Activated CD8-positive, alpha-beta memory T cell treated with anti-CD3 and anti-CD28 coated beads, Interleukin-2, amount 10 ng/mL, durations not matched to agents 7 days and 5 days (primary cell): ENCODE measurements around the gene SGF29. TPM values are rescaled to one million over a fixed set of nuclear protein-coding genes. Genes with fewer than 3 reads are reported as not detected.
A peak's percentile ranks its signal among the peaks of the same experiment; 100 is the strongest.

Source experiments
- ATAC-seq: fragments of 150-1000 bp; cut with Tn5 transposase; one replicate; pipeline ENCODE4 v1.10.0; 2021; ENCODE audit warnings: moderate library complexity
- CTCF ChIA-PET: fragments of 350-600 bp; sonication (Branson Sonifier 250); formaldehyde crosslinking; loops from one replicate; lab custom pipeline; 2021; ENCODE audit warnings: antibody characterized with exemption; lab: Charles Lee
- DNase-seq: peaks from one replicate; pipeline ENCODE4 v3.0.0-alpha.2; 2020
- H3K27ac Mint-ChIP-seq: one replicate; pipeline ENCODE4 v1.8.0; 2021; ENCODE audit warnings: mild to moderate bottlenecking, mixed read lengths
- H3K27me3 Mint-ChIP-seq: one replicate; pipeline ENCODE4 v1.8.0; 2021; ENCODE audit warnings: mixed read lengths
- H3K36me3 Mint-ChIP-seq: one replicate; pipeline ENCODE4 v1.8.0; 2021; ENCODE audit warnings: mild to moderate bottlenecking, mixed read lengths
- H3K4me1 Mint-ChIP-seq: one replicate; pipeline ENCODE4 v1.8.0; 2021; ENCODE audit warnings: mixed read lengths
- H3K4me3 Mint-ChIP-seq: one replicate; pipeline ENCODE4 v1.8.0; 2021; ENCODE audit warnings: mild to moderate bottlenecking, moderate library complexity, mixed read lengths
- H3K9me3 Mint-ChIP-seq: one replicate; pipeline ENCODE4 v1.8.0; 2022; ENCODE audit warnings: low read depth, mixed read lengths
- total RNA-seq, 2 experiments: library from RNA; stranded (reverse); gene quantifications; one replicate each; pipeline ENCODE4 v1.2.3, GENCODE V29; 2021

The SGF29 gene
- 10 to 100 TPM; 36.4 to 39.9 TPM for total RNA-seq

GRCh38 chr16:28553776-28554633 is at the start of gene SGF29:
Gene SGF29, plus strand, starts transcription at chr16:28553920. Its CDS starts 27,150 bp downstream, at chr16:28581070.
- peaks cover 18% of the 10 kb centered on the region for H3K36me3 Mint-ChIP-seq
- ATAC-seq (peak; percentile 90), DNase-seq (peak; percentile 96)
- H3K4me1 Mint-ChIP-seq: peaks cover 26% of the 10 kb centered on the region
- CTCF ChIA-PET: interaction anchor here (1.0 to 1.7 kb wide), 5 partner anchors 18 to 69 kb away, joined by 3 to 4 read pairs (median 3); partner anchors contain the start of gene IL27
- H3K27ac Mint-ChIP-seq: peak within 1 kb of the TSS; percentile 98
- no peaks in the 10 kb centered on the region for H3K9me3 Mint-ChIP-seq
- no peaks in the 10 kb centered on the region for H3K27me3 Mint-ChIP-seq
- peak within 1 kb of the TSS; percentile 81 for H3K4me3 Mint-ChIP-seq

- Mint-ChIP-seq H3K27ac (no peak overlapping the region), H3K4me3 (no peak overlapping the region), H3K4me1 (peaks cover 23% of the 10 kb centered on the region), H3K36me3 (no peaks in the 10 kb centered on the region), H3K27me3 (peaks cover 4% of the 10 kb centered on the region), H3K9me3 (no peaks in the 10 kb centered on the region)
- CTCF ChIA-PET: interaction anchor here (1.5 kb wide), 1 partner anchor 11 kb away, joined by 6 read pairs; the partner anchor contains the start of gene APOBR
- ATAC-seq (no peak), DNase-seq (no peak)
These were observed 48.9 kb upstream of the SGF29 start for GRCh38 chr16:28504707-28505404.

- Mint-ChIP-seq H3K27me3 (peaks cover 4% of the 10 kb centered on the region), H3K27ac (no peak overlapping the region), H3K9me3 (no peaks in the 10 kb centered on the region), H3K36me3 (no peaks in the 10 kb centered on the region), H3K4me3 (no peak overlapping the region), H3K4me1 (peaks cover 18% of the 10 kb centered on the region)
- no peak for DNase-seq
- no peak for ATAC-seq
- CTCF ChIA-PET: interaction anchor here (0.9 kb wide), 1 partner anchor 48 kb away, joined by 3 read pairs; the partner anchor contains the start of gene SGF29
These were observed 48.1 kb upstream of the SGF29 start for GRCh38 chr16:28505489-28506137.

GRCh38 chr16:28511031-28511430 is 42.7 kb upstream of the SGF29 start:
- H3K4me3 Mint-ChIP-seq: no peak overlapping the region
- H3K36me3 Mint-ChIP-seq: no peaks in the 10 kb centered on the region
- CTCF ChIA-PET: no interaction called here
- H3K4me1 Mint-ChIP-seq: peaks cover 28% of the 10 kb centered on the region
- H3K27ac Mint-ChIP-seq: no peak overlapping the region
- no peaks in the 10 kb centered on the region for H3K9me3 Mint-ChIP-seq
- DNase-seq (no peak), ATAC-seq (no peak)
- no peaks in the 10 kb centered on the region for H3K27me3 Mint-ChIP-seq

- Mint-ChIP-seq H3K27ac (no peak overlapping the region), H3K36me3 (no peaks in the 10 kb centered on the region), H3K4me3 (no peak overlapping the region), H3K27me3 (no peaks in the 10 kb centered on the region), H3K9me3 (no peaks in the 10 kb centered on the region), H3K4me1 (peaks cover 24% of the 10 kb centered on the region)
- ATAC-seq (no peak), DNase-seq (no peak)
- CTCF ChIA-PET: interaction anchor here (0.6 to 1.0 kb wide), 2 partner anchors 9 to 361 kb away, joined by 3 read pairs; no protein-coding TSS in a partner anchor
These were observed 41.6 kb upstream of the SGF29 start for GRCh38 chr16:28511801-28512789.

GRCh38 chr16:28513484-28514181 is 40.1 kb upstream of the SGF29 start:
- Mint-ChIP-seq H3K27ac (no peak overlapping the region), H3K4me3 (no peak overlapping the region), H3K9me3 (no peaks in the 10 kb centered on the region), H3K4me1 (peaks cover 10% of the 10 kb centered on the region), H3K27me3 (no peaks in the 10 kb centered on the region), H3K36me3 (no peaks in the 10 kb centered on the region)
- DNase-seq: no peak
- ATAC-seq: no peak
- CTCF ChIA-PET: interaction anchor here (1.0 to 1.8 kb wide), 3 partner anchors 8 to 27 kb away, joined by 3 to 4 read pairs (median 3); no protein-coding TSS in a partner anchor

- peaks cover 10% of the 10 kb centered on the region for H3K4me1 Mint-ChIP-seq
- H3K4me3 Mint-ChIP-seq: no peak overlapping the region
- no peaks in the 10 kb centered on the region for H3K27me3 Mint-ChIP-seq
- H3K27ac Mint-ChIP-seq: no peak overlapping the region
- H3K36me3 Mint-ChIP-seq: no peaks in the 10 kb centered on the region
- no peaks in the 10 kb centered on the region for H3K9me3 Mint-ChIP-seq
- DNase-seq (no peak), ATAC-seq (no peak)
- CTCF ChIA-PET: interaction anchor here (1.1 to 1.8 kb wide), 2 partner anchors 23 to 26 kb away, joined by 3 to 4 read pairs; no protein-coding TSS in a partner anchor
These were observed 39.5 kb upstream of the SGF29 start for GRCh38 chr16:28514246-28514645.

- Mint-ChIP-seq H3K27ac (no peak overlapping the region), H3K27me3 (no peaks in the 10 kb centered on the region), H3K4me1 (peaks cover 8% of the 10 kb centered on the region), H3K36me3 (no peaks in the 10 kb centered on the region), H3K4me3 (no peak overlapping the region), H3K9me3 (no peaks in the 10 kb centered on the region)
- ATAC-seq (no peak), DNase-seq (no peak)
- CTCF ChIA-PET: no interaction called here
These were observed 33.0 kb upstream of the SGF29 start for GRCh38 chr16:28520672-28521071.

- H3K4me3 Mint-ChIP-seq: no peak overlapping the region
These were observed 32.3 kb upstream of the SGF29 start for GRCh38 chr16:28521436-28521835.

GRCh38 chr16:28522792-28523191 is 30.9 kb upstream of the SGF29 start:
- Mint-ChIP-seq H3K4me1 (peaks cover 8% of the 10 kb centered on the region), H3K4me3 (no peak overlapping the region), H3K36me3 (no peaks in the 10 kb centered on the region), H3K27ac (peak overlapping the region; percentile 2), H3K27me3 (no peaks in the 10 kb centered on the region), H3K9me3 (no peaks in the 10 kb centered on the region)
- DNase-seq (no peak), ATAC-seq (no peak)
- CTCF ChIA-PET: no interaction called here

More at GRCh38 chr16:28521436-28521835, 32.3 kb upstream of the SGF29 start:
- H3K9me3 Mint-ChIP-seq: no peaks in the 10 kb centered on the region
- H3K27ac Mint-ChIP-seq: no peak overlapping the region
- H3K4me1 Mint-ChIP-seq: peaks cover 8% of the 10 kb centered on the region
- H3K27me3 Mint-ChIP-seq: no peaks in the 10 kb centered on the region
- DNase-seq (no peak), ATAC-seq (no peak)
- CTCF ChIA-PET: interaction anchor here (0.9 kb wide), 1 partner anchor 9 kb away, joined by 3 read pairs; no protein-coding TSS in a partner anchor
- H3K36me3 Mint-ChIP-seq: no peaks in the 10 kb centered on the region

GRCh38 chr16:28524681-28525171 is 29.0 kb upstream of the SGF29 start:
- peak; percentile 49 for ATAC-seq
- CTCF ChIA-PET: interaction anchor here (1.5 kb wide), 1 partner anchor 48 kb away, joined by 3 read pairs; no protein-coding TSS in a partner anchor
- Mint-ChIP-seq H3K36me3 (no peaks in the 10 kb centered on the region), H3K9me3 (no peaks in the 10 kb centered on the region), H3K4me3 (no peak overlapping the region), H3K27ac (no peak overlapping the region), H3K4me1 (peaks cover 8% of the 10 kb centered on the region), H3K27me3 (no peaks in the 10 kb centered on the region)
- DNase-seq: no peak
